HS-5 (cell line): Measurements from ENCODE around the gene BMPER.

Source experiments
- DNase-seq: peaks from one replicate; pipeline ENCODE4 v3.0.0-alpha.2; 2012; ENCODE audit warnings: low read depth

BMPER gene

DNA sequence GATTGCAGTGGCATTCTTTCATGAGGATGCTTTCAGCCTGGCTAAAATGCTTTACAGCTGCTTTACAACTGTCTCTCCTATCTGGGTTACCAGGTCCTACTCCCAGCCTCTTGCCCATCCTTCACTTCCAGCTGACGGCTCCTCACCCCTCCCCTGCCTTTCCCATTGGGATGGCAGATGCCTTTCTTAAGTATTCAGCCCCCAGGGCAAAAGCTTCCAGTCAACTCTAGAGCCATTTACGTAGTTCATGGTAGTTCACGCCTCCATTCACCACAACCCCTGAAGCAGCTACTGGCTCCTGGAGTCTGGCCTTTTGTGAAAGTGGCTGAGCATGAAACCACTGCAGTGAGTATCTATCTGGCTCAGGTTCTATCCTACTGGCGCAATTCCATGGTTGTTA lies 17.2 kb upstream of the BMPER start:
- DNase-seq: no peak

DNA sequence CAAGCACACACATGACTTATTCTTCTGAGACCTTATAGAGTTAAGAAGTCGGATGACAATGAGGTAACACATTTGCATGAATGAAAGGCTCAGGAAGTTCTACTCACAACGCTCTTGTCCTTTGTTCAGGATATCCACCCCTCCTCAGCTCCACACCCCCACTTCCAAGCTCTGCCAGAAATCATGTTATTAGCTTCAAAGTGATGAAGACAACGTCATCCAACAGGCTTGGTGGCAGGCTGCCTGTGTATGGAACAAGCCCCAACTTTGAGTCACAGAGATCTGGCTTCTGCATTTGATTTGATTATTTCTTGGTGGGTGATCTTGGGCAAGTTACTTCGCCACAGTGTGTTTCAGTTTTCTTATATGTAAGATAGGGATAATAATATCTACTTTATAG lies 12.4 kb upstream of the BMPER start:
- DNase-seq: no peak

DNA sequence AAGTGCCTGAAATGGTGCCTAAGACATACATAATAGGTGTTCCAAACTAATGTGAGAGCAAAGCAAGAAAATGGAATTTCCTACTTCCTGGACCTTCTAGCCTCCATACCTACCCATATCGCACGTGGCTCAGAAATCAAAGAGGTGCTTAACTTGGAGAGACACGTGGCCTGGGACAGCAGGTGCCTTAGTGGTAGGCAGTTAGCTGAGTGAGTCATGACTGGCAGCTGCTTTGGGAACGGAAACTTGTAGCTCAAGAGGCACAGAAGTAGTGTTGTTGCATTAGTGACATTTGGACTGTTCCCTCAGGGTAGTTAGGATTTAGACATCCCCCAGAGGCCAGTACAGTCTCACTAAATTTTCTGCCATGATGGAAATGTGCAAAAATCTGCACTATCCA lies 12.0 kb upstream of the BMPER start:
- no peak for DNase-seq

DNA sequence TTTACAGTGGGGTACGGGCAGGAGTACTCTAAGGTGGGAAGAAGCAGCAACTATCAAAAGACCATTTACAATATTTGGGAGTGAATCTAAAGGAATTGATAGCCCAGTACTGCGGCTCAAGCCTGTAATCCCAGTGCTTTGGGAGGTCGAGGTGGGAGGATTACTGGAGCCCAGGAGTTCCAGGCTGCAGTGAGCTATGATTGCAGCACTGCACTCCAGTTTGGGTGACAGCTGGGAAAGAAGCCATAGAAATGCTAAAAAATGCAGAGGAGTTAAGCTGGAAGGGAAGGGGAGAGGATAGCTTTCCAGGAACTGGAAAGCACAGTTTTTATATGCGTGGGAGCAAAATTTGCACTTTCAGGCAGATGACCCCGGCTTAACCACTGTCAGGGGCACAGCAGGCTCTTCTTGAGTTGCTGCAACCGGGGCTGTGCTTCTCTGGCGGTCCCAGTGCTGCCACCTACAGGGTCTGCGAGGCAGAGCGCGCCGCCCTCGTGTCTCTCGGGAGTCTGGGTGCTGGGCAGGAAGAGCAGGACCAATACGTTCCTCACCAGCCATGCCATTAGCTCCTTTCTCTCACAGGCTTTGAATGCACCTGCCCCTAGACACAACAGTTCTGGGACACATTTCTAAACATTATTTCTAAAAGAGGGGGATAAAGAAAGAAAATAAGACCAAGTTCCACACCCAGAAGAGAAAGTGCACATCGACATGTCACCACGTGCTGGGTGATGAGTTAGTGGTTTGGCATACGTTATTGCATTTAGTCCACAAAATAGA lies 10.1 kb upstream of the BMPER start:
- no peak for DNase-seq

DNA sequence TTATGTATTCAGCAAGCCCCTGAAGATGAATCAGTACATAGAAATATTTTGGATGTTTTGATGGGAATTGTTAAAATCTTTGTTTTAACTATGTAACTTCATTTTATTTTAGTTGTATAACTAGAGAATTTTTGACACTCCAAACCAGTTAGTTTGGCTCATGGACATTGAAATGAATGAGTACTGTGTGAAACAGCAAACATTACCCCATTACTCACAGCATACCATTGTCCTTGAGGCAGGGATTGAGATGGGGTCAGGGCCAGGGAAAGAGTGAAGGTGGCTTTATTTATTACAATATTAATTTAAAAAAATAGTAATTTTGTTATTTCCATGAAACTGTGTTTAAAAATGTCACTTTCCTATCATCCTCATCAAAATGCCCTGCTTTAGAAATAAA lies 4.8 kb upstream of the BMPER start:
- no peak for DNase-seq

DNA sequence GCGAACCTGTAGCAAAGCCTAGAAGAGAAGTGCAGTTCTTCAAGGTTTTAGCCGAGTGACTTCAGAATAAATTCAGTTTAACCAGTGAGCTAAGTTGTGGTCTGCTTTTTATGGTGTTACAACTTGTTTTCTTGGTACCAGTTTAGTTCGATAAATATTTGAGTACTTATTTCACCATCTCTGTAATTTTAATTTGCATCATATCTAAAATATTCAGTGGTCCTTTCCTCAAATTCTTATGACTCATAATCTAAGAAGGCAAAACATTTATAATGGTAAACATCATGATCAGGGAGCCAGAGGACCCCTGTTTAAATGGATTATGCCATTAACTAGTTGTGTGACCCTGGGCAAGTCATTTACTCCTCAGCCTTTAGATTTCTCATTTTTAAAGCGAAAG lies 4.1 kb upstream of the BMPER start:
- DNase-seq: no peak

DNA sequence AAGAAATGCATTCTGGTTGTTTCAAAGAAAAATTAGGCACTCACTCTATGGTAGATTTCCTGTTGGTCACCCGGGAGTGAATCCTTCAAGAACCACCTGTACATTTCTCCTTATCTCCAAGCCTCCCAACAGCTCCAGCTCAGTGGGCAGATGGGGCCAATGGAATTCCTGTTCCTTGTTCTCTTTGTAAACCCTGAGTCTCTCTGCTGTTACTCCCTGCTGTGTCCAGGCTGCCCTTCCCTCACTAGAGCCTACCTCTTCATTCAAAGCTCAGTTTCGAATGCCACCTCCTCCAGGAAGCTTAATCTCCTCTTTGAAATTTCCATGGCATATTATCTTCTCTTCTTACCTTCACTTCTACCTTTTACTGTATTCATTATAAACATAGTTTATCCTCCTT lies 3.5 kb upstream of the BMPER start:
- no peak for DNase-seq

DNA sequence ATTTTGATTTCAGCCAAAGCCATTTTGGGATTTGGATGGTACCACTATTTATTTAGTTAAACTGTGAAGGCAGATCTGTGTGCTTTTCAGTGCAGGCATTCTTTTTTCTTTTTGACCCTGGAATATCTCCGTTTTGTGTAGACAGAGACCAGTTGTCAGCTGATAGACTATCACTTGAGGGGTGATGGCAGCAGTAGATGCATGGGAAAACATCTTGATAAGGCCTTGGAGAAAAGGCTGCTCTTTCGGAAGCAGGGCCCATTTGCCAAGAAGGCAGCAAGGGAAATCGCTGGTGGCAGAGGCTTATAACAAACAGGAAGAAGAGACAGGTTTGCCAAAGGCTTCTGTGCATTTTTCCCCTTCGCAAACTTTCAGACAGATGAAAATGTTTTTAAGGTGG lies 2.6 kb upstream of the BMPER start:
- DNase-seq: no peak

DNA sequence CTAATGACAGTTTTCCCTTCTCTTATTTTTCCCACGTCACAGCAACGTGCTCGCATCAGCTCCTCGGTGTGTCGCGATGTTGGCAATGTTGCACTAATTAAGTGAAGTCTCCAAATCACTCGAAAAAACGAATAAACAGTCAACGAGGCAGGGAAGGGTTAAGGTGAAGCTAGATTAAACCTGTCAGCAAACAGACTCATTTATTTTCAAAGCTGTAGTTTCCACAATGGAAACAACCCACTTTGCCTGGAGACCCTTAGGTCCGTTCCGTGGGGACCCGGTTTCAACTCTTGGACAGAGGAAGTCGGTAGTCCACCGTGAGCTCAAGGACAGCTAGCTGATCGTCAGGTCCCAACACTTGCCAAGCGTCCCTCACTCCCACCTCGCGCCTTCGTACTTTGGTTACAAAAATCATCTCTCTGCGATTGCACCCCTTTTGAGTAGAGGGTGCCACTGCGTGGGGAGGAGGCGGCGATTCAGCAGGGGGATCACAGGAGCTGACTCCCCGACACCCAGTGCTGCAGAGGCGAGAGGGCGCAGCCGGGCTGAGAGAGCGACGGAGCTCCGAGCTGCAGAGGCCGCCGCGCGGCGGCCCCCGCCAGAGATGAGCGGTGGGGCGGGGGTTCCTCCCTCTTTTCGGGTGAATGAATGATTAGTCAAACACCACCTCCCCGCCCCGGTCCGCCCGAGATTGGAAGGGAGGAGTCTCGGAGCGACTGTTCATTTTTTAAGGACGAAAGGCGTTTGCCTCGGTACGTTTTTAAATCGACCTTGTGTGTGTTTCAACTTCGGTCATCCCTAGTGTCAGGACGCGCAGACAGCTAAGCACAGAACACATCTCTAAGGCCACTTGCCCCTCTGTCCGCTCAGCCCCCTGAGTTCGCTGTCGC lies 1.3 kb upstream of the BMPER start:
- peak; percentile 75 for DNase-seq

DNA sequence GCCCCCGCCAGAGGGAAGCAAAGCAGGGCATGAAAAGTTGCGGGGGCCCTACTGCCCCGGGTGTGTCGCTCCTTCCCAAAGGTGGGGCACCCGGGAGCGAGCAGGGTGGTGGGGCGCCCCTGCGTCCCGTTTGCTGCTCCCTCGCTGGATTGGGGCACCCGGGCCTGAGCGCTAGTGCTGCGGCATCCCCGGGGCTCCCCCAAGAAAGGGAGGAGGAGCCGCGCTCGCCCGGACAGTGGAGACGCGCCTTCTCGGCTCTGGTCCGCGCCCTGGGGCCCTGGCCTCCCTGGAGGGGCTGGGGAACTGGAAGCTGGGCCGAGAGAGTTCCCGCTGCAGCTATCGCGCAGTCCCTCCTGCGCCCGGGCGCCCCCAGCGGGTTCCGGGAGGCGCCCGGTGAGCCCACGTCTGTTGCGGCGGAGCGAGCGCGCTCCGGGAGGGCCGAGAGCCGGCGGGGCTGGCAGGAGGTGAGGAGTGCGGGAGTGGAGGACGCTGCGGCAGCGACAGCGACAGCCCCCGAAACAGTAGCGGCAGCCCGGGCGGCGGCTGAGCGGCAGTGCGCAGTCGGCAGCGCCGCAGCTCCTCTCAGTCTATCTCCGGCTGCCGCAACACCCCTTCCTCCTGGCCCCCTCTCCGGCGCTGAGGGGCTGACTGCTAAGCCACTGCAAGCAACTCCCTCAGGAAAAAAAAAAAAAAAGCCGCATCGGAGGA lies 504 bp upstream of the BMPER start:
- no peak for DNase-seq

DNA sequence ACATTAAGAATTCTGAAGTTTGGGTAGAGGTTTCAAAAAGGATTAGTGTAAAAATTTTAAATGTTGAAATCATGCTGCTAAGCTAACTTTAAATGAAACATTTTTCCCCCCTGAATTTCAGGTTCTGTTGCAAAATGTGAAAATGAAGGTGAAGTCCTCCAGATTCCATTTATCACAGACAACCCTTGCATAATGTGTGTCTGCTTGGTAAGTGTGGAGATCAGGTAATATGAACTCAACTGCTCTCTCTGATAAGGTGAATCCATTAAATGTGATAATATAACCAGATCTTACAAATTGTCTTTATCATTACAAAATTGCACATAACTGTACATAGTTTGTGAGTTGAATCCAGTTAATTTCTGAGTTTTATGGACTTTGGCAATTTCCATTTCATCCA lies 1.4 kb downstream of the BMPER start:
- DNase-seq: no peak

DNA sequence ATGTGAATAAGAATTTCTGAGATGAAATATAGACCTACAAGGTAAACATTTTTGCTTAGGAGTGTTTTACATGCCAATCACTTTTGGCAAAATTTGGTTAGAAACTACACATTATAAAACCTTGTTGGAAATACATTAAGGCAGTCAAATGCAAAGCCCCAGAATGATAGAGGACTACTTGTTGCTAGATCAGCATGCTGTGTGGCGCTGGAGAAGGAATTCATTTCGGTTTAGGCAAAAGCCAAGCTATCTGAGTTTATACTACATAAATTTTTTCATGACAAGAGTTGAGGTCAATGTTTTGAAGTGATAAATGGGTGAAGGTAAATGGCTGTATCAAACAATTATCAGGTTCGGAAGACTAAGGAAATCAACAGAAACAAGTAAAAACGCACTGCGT lies 2.3 kb downstream of the BMPER start:
- DNase-seq: no peak

DNA sequence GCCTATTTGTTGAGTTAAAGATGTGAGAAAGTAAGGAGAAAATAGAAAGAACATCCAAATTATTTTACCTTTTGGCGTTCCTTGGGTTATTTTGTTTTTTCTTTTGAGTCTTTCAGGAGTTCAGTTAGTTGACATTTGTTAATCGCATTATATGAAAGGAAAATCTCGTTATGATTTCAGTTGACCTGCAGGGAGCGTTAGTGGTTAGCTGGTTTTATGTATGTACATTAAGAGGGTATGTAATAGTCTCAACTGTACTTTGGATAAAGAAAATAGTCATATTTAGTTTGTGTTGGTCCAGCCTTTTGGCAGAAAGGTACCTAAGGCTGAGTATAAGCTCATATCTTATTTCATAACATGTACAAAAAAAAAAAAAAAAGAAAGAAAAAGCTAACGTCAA lies 4.0 kb downstream of the BMPER start:
- no peak for DNase-seq

DNA sequence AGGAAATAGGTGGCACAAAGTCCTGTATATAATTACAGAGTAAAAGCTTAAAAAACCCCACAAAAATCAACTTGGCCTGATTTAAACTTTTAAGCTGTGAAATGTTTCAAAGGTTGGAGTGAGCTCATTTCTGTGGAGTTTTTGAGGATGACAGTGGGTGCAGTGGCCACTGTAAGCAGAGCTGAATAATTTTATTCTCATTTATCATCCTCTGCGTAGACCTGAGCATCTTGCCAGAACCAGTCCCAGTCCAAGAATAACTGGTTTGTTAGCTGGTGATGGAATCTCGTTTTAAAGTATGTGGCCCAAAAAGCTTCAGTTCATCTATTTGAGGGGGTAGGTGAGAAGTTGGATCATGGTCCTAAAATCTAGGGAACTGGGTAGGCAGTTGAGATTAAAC lies 4.4 kb downstream of the BMPER start:
- DNase-seq: no peak

DNA sequence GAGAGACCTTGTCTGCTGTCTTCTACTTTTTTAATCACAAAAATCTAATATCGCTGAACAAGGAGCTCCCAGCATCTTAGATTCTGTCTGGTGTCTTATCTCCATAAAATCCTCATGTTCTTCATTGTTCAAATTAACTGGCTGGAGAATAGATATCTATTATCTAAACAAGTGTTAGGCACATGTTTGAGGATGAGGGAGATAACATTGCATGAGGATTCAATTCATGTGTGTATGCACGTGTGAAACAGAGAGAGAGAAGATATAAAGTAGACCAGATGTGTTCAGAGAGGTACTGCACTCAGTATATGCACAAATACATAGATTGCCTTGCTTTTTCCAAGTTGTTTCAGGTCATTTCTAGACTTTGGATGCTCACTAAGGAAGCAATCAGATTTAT lies 5.4 kb downstream of the BMPER start:
- no peak for DNase-seq

DNA sequence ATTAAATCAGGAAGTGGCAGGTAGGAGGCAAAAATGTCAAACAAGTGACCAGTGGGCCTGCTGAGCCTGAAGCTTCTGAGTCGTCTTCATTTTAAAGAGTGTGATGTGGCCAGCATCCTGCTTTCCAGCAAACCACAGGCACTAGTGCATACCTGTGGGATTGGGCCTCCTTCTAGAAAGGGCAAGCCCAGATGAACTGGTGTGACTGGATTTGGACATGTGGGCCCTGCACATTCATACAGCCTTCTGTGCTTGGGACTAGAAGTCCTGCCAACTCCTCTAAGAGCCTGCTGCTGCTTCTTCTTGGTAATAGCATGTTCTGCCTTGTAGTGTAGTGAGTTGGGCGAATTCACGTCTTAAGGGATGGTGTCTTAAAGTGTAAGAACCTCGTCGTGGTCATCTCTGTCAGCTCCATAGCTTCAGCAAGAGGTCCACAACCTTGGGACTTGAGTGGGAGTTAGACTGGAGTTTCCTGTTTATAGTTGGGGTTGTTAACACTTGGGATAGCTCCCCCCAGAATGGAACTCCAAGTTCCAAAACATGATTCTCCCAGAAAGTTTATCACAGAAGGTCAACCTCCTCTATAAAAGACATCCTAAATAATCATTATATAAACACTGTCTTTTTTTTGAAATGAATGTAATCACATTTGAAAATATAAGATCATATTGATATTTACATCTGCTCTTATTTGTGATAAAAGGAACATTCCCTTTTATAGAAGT lies 11.2 kb downstream of the BMPER start:
- DNase-seq: no peak

DNA sequence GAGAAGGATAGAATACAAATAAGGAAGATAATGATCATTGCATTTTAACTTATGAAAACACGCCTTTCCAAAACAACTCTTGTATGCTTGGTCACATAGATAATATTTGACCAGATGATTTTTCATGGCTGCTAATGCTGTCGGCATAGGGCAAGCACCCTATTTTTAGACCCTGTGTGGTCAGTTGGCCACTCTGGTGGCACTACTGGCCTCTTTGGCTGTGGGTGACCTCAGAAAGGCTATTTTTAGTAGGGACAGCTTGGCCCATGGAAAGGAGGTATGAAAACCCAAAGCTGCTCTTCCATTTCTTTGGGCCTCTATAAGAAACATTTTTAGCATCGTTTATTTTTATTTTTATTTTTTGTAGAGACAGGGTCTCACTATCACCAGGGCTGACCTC lies 12.3 kb downstream of the BMPER start:
- DNase-seq: no peak

DNA sequence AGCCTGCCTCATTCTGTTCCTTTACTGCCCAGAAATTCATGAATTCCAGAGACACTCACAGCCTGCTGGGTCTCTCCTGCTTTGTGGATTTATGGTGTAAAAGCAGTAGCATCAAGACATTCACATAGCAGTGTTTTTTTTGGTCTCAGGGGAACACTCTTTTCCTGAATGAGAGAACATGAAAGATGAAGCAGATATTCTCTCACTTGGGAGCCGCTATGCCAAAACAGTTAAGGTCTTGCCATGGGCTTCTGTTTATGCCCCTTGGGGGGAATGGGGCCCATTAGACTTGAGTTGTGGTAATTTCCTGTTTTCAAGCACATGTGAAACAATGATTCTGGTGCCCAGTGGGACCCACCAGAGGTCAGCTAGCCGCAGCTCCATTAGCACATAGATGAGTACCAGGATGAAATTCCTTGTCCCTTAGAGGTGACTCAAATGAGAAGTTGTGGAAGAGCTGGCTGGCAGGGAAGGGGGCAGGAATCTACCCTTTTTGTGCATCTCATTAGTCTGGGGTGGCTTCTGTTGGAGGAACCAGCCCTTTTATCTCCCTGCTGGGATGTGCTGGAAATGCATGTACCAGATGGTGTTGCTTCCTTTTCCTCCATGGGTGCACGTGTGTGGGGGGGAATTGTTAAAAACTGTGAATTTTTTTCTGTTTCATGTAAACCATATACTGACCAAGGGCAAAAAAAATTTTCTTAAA lies 13.3 kb downstream of the BMPER start:
- DNase-seq: no peak

DNA sequence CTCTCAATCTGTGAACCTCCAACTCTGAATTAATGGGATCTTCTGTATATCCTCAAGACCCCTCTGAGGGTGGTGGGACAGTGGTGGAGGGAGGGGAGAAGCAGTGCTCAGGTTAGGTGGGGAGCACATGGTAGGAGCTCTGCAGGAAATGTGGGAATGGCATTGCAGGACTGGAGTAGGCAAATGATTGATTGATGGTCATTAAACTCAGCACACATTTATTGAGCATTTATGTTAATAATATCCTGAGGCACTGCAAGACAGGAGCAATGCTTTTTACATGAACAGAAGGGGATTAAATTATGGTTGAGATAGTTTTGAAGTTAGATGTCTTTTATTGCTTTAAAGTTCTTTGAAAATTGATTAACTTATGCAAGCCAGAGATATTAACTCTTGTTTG lies 14.1 kb downstream of the BMPER start:
- DNase-seq: no peak

DNA sequence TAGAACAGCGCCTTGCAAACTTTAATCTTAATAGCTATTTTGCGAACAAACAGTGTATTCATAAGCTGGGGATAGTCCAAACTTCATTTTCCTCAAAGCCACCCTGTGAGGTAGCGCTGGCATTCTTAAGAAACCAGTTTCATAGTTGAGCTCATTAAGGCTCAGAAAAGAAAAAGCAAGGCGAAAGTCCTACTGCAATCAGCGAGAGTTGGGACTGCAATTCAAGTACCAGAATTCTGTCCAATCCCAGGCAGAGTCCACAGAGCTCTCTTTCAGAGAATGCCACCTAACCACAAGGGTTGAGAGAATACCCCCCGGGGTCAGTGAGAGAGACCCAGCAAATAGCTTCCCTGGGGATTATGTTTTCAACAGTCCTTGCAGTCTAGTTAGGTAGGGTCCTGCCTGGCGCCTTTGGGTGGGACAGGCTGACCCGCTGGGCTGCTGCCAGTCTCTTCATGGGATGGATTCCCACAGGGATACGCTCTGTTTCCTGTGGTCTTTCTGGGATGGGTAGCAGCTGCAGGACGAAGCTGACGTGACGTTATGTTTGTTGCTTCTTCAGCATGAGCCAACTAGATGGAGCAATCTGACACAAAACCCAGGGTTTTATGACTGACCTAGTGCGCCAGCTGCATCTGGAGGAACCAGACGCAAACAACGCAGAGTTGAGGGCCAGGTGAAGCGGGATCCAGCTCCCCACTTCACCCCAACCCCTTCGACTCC lies 16.0 kb downstream of the BMPER start:
- no peak for DNase-seq

DNA sequence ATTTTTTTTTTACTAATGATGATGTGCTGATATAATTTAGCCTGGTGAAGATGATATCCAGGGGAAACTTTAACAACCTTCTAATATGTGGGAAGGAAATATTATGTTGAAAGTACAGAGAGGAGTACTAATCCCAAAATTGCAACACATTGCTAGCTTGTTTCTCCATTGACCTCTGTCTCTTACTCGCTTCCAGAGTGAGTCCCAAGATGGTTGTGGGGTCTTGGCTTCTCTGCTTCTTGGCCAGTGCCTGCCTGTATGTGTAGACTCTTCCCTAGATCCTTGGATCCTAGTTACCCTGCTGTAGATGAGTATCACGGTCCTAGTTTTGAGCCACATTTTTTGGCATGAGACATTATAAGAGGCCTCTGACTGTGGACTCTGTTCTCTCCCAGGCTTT lies 17.5 kb downstream of the BMPER start:
- DNase-seq: no peak
